Transverse colon (tissue), 3 donors: ENCODE data around the gene RAB30.

Source experiments
- CTCF ChIP-seq, 5 experiments: fragments of 200-600 bp in 3 of 5; fragments of 450-650 bp in 2 of 5; sonication (generic) in 3 of 5; IDR thresholded peaks; 1 replicate in 2 of 5; 2 replicates in 3 of 5; pipeline ENCODE4 v1.5.1; 2016 to 2017; ENCODE audit warnings: antibody characterized with exemption in 5 of 5, inconsistent platforms in 3 of 5, mild to moderate bottlenecking in 2 of 5, moderate library complexity in 1 of 5
- EP300 ChIP-seq: sonication (generic); formaldehyde crosslinking; IDR thresholded peaks from one replicate; pipeline ENCODE4 v1.6.1; 2017; ENCODE audit warnings: antibody characterized with exemption, low read depth

GRCh38 chr11:82999232-82999631, 72.5 kb downstream of the RAB30 start:
- no peak for TF ChIP-seq CTCF (IDR thresholded peaks at IDR 0.05)
- TF ChIP-seq EP300, result no peak
